GM10248 (cell line): ENCODE data around the gene ZNF805.

Experiments
- CTCF ChIA-PET: fragments of 300-600 bp; sonication (Branson Sonifier 250); formaldehyde crosslinking; extraction: SDS; loops from one replicate; lab custom pipeline; 2021; ENCODE audit warnings: antibody characterized with exemption; lab: Yijun Ruan, JAX
- POLR2A ChIA-PET: fragments of 350-650 bp; sonication (Branson Sonifier 250); formaldehyde crosslinking; extraction: SDS; loops from one replicate; lab custom pipeline; 2020; ENCODE audit warnings: antibody characterized with exemption; lab: Yijun Ruan, JAX
- DNase-seq: peaks from one replicate; pipeline ENCODE4 v3.0.0; 2012; ENCODE audit errors: extremely low spot score
- TF ChIP-seq, protein P1 (sequence below): IDR thresholded peaks from 2 replicates; pipeline ENCODE4 v1.5.1; 2012; ENCODE audit warnings: mild to moderate bottlenecking, low read depth; ENCODE audit errors: extremely low read depth, missing control alignments, control extremely low read depth

ZNF805 gene

DNA sequence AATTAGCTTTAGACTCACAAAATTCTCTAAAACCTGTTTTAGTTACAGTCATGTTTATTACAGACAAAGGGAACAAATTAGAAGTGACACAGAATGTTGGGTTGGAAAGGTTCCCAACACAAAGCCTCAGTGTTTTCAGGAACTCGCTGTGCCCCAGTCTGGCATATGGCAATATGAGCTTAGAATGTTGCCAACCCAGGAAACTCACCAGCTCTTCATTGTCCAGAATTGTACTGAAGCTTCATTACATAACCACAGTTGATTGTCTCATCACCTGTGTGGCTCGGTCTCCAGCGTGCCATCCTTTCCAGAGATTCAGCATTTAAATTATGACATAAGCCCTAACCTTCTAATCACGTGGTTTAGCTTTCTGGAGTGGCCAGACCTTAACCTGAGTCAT is 30.1 kb upstream of the ZNF805 start:
- ChIA-PET POLR2A (no interaction called here), CTCF (no interaction called here)
- no peak for DNase-seq
- TF ChIP-seq, protein P1, sequence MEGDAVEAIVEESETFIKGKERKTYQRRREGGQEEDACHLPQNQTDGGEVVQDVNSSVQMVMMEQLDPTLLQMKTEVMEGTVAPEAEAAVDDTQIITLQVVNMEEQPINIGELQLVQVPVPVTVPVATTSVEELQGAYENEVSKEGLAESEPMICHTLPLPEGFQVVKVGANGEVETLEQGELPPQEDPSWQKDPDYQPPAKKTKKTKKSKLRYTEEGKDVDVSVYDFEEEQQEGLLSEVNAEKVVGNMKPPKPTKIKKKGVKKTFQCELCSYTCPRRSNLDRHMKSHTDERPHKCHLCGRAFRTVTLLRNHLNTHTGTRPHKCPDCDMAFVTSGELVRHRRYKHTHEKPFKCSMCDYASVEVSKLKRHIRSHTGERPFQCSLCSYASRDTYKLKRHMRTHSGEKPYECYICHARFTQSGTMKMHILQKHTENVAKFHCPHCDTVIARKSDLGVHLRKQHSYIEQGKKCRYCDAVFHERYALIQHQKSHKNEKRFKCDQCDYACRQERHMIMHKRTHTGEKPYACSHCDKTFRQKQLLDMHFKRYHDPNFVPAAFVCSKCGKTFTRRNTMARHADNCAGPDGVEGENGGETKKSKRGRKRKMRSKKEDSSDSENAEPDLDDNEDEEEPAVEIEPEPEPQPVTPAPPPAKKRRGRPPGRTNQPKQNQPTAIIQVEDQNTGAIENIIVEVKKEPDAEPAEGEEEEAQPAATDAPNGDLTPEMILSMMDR, result no peak

DNA sequence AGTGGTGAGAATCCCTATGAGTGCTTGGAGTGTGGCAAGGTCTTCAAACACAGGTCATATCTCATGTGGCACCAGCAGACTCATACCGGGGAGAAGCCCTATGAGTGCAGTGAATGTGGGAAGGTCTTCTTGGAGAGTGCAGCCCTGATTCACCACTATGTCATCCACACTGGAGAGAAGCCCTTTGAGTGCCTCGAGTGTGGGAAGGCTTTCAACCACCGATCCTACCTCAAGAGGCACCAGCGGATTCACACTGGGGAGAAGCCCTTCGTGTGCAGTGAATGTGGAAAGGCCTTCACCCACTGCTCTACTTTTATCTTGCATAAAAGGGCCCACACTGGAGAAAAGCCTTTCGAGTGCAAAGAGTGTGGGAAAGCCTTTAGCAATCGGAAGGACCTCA is 28.3 kb upstream of the ZNF805 start:
- ChIA-PET CTCF (no interaction called here), POLR2A (no interaction called here)
- TF ChIP-seq, protein P1, result no peak
- no peak for DNase-seq

- CTCF ChIA-PET, result no interaction called here
- POLR2A ChIA-PET, result no interaction called here
- DNase-seq, result no peak
- TF ChIP-seq, protein P1, result no peak
Observed at GRCh38 chr19:57227502-57227901, 12.9 kb upstream of the ZNF805 start.

DNA sequence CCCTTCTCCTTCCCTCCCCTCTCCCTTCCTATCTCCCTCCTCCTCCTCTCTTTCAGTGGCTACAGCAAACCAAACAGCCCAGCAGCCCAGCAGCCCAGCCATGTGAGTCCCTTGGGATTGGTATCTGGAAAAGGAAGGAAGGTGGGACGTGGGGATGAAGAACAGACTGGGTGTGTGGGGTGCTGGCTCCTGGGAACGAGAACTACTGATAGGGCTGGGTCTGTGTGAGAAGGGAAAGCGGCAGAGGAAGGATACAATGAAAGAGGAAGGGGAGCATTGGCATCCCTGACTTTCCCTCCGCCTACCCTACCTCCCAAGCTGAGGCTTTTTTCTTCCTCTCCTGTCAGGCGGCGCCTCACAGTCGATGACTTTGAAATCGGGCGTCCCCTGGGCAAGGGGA is 8.7 kb upstream of the ZNF805 start:
- ChIA-PET CTCF (no interaction called here), POLR2A (no interaction called here)
- no peak for DNase-seq
- TF ChIP-seq, protein P1, result no peak

DNA sequence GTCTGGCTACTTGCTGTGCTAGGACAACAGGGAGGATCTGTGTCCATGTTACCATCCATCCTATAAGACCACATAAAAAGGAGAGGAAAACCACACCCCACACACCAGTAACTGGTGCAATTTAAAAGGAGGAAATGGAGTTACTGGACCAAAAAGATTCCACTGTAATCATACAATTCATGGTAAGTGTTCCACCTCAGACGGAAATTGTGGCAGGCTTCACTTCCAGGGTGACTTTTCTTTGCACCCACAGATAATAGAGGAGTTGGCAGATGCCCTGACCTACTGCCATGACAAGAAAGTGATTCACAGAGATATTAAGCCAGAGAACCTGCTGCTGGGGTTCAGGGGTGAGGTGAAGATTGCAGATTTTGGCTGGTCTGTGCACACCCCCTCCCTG is 7.2 kb upstream of the ZNF805 start:
- POLR2A ChIA-PET, result no interaction called here
- no peak for DNase-seq
- CTCF ChIA-PET, result no interaction called here
- TF ChIP-seq, protein P1, result no peak

DNA sequence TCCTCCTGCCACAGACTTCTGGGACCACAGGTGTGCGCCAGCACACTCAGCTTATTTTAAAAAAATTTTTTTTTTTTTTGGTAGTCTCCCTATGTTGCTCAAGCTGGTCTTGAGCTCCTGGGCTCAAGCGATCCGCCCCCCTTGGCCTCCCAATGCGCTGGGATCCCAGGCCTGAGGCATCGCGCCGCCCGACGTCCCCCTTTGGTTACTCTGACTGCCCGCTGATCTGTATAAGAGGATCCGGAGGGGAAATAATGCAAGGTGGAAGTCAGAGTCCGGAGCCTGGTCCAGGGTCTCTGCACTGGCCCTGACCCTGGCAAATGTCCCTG is 486 bp upstream of the ZNF805 start:
- no peak for DNase-seq
- TF ChIP-seq, protein P1, result no peak
- ChIA-PET POLR2A (no interaction called here), CTCF (no interaction called here)

GRCh38 chr19:57241176-57241575 is 744 bp downstream of the ZNF805 start:
- TF ChIP-seq, protein P1, result no peak
- CTCF ChIA-PET, result no interaction called here
- DNase-seq, result no peak
- POLR2A ChIA-PET, result no interaction called here
